ENCODE data around the gene PDGFA.
A peak's percentile ranks its signal among the peaks of the same experiment; 100 is the strongest.

The PDGFA gene

DNA sequence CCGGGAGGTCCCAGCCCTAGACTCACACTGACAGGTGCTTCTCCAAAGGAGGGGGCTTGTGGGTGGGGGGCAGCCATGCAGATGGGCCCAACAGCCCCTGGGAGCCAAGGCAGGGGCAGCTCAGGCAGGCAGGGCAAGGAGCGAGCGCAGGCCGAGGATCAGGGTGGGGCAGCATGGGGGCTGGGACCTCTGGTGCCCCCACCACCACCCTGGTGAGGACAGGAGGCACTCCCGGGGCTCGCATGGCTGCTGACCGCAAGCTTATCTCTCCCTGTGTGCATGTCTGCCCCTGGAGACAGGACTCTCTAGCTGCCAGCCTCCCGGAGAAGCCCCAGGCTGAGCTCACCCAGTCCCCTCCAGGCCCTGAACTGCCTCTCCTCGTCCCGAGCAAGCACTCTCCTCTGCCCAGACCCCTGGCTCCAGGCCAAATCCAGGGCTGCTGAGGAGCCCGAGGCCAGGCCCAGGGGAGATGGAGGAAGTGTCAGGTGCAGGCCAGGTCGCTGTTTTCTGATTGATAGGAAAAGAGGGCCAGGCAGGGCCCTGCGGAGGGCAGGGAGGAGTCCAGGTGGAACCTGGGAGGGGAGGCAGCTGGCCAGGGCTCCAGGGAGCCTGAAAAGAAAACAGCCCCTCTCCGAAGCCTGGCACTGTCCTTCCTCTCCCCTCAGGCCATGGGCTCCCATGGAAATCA lies 39.0 kb downstream of the PDGFA start:
- H3K4me3 ChIP-seq (ENCODE audit: low read length) = no peak overlapping the region
- no peak for DNase-seq (ENCODE audit: low read depth)
- TF ChIP-seq, protein P1, sequence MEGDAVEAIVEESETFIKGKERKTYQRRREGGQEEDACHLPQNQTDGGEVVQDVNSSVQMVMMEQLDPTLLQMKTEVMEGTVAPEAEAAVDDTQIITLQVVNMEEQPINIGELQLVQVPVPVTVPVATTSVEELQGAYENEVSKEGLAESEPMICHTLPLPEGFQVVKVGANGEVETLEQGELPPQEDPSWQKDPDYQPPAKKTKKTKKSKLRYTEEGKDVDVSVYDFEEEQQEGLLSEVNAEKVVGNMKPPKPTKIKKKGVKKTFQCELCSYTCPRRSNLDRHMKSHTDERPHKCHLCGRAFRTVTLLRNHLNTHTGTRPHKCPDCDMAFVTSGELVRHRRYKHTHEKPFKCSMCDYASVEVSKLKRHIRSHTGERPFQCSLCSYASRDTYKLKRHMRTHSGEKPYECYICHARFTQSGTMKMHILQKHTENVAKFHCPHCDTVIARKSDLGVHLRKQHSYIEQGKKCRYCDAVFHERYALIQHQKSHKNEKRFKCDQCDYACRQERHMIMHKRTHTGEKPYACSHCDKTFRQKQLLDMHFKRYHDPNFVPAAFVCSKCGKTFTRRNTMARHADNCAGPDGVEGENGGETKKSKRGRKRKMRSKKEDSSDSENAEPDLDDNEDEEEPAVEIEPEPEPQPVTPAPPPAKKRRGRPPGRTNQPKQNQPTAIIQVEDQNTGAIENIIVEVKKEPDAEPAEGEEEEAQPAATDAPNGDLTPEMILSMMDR (IDR thresholded peaks at IDR 0.05; ENCODE audit: insufficient read depth, low read depth, low read length, missing control alignments) = no peak

DNA sequence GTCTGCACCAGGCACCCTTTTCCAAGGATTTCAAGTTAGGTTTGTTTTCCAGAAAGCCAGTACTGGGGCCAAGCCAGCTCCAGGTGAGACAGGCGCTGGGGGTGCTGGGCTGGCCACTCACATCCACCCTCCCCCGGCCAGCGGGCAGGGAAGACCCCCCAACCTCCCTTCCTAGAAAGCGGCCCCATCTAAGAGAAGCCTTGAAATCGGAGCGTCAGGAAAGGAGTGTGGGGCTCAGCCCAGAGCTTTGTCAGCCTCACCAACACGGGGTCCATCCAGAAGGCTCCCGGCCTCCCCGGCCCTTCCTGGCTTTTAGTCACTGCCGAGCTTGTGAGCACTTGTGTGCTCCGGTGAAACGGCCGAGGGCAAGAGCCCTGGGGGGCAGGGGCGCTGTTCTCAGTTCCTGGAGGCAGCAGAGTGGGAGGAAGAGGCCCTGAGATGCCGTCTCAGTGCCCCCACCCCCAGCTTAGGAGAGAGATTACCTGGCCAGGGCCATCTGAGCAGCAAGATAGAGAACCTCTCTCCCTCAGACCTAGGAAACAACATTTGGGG lies 39.6 kb downstream of the PDGFA start:
- H3K4me3 ChIP-seq (ENCODE audit: low read length) = no peak overlapping the region
- TF ChIP-seq, protein P1 (IDR thresholded peaks at IDR 0.05; ENCODE audit: insufficient read depth, low read depth, low read length, missing control alignments) = no peak
- DNase-seq (ENCODE audit: low read depth) = peak; percentile 58

DNA sequence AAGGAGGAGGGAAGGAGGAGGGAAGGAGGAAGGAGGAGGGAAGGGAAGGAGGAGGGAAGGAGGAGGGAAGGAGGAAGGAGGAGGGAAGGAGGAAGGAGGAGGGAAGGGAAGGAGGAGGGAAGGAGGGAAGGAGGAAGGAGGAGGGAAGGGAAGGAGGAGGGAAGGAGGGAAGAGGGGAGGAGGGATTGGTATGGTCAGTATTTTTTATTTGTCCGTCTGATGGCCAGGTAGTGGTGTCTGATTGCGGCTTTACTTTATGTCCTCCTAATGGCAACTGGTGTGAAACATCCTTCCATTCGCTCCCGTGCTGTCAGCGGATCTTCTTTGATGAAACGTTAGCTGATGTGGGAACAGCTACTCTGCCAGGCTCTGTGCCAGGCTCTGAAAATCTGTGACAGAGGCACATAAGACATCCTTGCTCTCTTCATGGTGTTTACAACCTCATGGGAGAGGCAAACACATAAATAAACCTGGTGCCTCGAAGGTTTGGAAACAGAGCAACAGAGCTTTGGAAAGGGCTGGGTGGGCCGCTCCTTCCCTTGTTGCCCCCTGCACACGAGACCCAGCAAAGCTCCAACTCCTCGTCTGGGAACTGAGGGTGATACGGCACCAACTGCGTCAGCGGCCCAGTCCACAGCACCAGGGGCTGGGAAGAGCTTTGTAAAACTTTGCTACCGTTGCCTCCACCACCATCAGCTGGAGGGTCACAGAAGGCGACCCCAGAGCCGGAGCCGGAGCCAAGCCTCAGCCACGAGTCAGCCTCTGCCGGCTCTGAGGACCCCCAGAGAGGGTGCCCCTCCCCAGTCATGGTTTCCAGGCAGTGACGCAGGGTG lies 40.3 kb downstream of the PDGFA start:
- DNase-seq (ENCODE audit: low read depth) = no peak
- TF ChIP-seq, protein P1 (IDR thresholded peaks at IDR 0.05; ENCODE audit: insufficient read depth, low read depth, low read length, missing control alignments) = no peak
- no peak overlapping the region for H3K4me3 ChIP-seq (ENCODE audit: low read length)

DNA sequence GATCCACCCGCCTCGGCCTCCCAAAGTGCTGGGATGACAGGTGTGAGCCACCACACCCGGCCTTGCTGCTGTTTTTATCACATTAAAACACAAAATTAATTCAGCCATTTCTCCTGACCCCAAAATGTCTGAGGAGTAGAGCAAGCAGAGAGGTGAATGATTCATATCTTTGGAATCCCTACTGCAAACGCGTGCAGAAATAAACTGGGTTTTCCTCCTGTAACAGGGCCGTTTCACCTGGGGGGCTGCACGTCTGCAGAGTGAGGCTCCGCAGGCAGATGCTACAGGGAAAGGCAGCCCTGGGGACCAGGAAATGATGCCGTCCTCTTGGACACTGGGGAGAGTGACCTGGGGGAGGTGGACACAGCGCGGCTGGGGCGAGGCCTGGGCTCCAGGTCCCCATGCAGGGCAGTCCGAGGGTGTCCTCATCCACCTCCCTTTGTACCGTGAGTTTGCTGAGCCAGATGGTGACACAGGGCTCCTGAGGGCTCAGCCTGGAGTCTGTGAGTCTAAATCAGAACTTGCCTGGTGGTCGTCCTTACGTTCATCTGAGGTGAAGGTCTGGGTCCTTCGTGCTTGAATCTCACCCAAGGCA lies 41.9 kb downstream of the PDGFA start:
- TF ChIP-seq, protein P1 (IDR thresholded peaks at IDR 0.05; ENCODE audit: insufficient read depth, low read depth, low read length, missing control alignments) = no peak
- DNase-seq (ENCODE audit: low read depth) = peak; percentile 32
- H3K4me3 ChIP-seq (ENCODE audit: low read length) = no peak overlapping the region

DNA sequence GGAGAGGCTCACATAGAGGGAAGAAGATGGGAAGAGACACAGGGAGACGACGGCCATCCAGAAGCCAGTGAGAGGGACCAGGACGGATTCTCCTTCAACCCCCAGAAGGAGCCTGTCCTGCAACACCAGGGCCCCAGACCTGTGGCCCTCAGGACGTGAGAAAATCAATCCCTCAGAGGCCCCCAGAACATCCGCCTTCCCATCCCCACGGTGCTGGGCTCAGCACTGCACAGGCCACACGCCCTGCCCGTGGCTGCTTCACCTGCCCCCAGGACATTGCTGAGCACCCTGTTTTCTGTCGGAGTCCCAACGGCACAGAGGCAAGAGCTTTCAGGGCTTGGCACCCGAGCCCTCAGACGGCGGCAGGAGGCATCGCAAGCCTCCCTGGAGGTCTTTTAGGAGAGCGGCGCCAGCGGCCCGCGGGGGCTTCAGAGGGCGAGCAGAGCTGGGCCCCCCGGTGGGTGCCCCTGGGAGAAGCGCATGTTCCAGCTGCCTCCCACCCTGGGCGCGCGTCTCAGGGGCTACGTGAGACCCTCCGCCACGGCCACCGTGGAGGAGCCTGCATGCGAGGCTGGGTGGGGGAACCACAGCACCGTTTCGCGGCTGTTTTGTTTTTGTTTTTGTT lies 42.8 kb downstream of the PDGFA start:
- TF ChIP-seq, protein P1 (IDR thresholded peaks at IDR 0.05; ENCODE audit: insufficient read depth, low read depth, low read length, missing control alignments) = no peak
- H3K4me3 ChIP-seq (ENCODE audit: low read length) = no peak overlapping the region
- no peak for DNase-seq (ENCODE audit: low read depth)

DNA sequence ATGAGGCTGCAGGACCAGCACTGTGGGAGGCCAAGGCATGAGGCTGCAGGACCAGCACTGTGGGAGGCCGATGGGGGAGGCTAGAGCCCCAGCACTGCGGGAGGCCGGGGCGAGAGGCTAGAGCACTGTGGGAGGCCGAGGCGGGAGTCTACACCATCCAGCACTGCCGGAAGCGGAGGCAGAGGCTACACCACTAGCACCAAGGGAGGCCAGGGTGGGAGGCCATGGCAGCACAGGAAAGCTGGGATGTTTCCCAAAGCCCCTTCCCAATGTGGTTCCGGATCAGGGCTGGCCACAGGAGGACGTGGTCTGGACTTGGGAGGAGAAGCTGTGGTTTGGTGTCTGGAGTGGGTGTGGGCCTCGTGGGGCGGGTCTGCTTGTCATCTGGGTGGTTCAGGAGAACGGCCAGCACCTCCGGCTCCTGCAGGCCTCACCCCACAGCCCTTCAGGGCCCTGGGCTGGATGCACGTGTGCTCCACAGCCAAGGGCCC lies 43.6 kb downstream of the PDGFA start:
- no peak overlapping the region for H3K4me3 ChIP-seq (ENCODE audit: low read length)
- no peak for DNase-seq (ENCODE audit: low read depth)
- TF ChIP-seq, protein P1 (IDR thresholded peaks at IDR 0.05; ENCODE audit: insufficient read depth, low read depth, low read length, missing control alignments) = no peak
